BLaER1 treated with 17β-estradiol and CSF1 and Interleukin-3, amounts not matched to agents 10 nM and 100 nM (cell line): ENCODE results near the gene BABAM2.

Source experiments
- H3K27ac ChIP-seq, 11 experiments: shearing (Covaris generic); formaldehyde crosslinking; 2 replicates each; pipeline ENCODE4 v1.8.1; 2022
- H3K27me3 ChIP-seq, 11 experiments: shearing (Covaris generic); formaldehyde crosslinking; 2 replicates each; pipeline ENCODE4 v1.8.1; 2022
- H3K36me3 ChIP-seq, 11 experiments: shearing (Covaris generic); formaldehyde crosslinking; 2 replicates each; pipeline ENCODE4 v1.8.1; 2022
- H3K4me1 ChIP-seq, 10 experiments: shearing (Covaris generic); formaldehyde crosslinking; 2 replicates each; pipeline ENCODE4 v1.8.1; 2022
- H3K4me2 ChIP-seq, 11 experiments: shearing (Covaris generic); formaldehyde crosslinking; 2 replicates each; pipeline ENCODE4 v1.8.1; 2022
- H3K4me3 ChIP-seq, 10 experiments: shearing (Covaris generic); formaldehyde crosslinking; 2 replicates each; pipeline ENCODE4 v1.8.1; 2022
- H3K9ac ChIP-seq, 11 experiments: shearing (Covaris generic); formaldehyde crosslinking; 2 replicates each; pipeline ENCODE4 v1.8.1; 2022
- H3K9me3 ChIP-seq, 11 experiments: shearing (Covaris generic); formaldehyde crosslinking; replicated peaks in 1 of 11; 2 replicates each; pipeline ENCODE4 v1.8.1; 2022
- H4K20me1 ChIP-seq, 11 experiments: shearing (Covaris generic); formaldehyde crosslinking; 2 replicates each; pipeline ENCODE4 v1.8.1; 2022
- Cebpa-rat ChIP-seq, 11 experiments: shearing (Covaris generic); IDR thresholded peaks; 2 replicates each; pipeline ENCODE4 v1.8.1; 2022

BABAM2 gene

DNA sequence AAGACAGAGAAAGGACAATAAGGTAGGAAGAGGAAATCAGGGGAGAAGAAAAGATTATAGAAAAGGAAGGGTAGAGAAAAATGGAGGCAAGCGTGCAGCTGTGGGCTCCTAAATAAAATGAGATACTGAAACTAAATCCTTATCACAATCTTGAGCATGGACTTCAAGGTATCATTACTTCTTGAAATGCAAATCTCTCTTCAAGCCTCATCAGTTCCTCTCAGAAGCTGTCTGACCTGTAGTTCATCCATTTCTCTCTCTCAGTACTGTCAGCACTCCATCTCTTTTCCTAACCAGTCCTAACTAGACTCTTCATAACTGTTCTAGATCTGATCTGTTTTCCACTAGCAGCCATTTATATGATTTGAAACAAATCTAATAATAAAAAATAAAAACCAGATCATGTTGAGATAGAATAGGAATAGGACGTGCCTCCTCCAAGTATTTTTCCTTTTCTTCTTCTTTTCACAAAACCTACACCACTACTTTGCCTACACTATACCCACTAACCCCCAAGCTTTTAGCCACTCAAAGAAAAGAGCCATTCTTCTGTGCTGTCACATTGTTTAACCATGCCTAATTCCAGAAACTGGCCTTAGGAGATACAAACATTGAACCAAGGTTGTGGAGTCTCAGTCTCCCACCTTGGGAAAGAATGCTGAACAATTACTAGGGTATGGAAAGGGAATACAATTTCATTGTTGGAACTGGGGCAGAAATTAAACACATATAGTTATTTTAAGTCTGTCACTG, 21.1 kb downstream of the BABAM2 start:
- H3K36me3 ChIP-seq, result peaks cover 0 to 33% (median 11%) of the 10 kb centered on the region in 11 experiments; a peak in 13 of 22 replicates
- H3K9me3 ChIP-seq, result peaks cover 0 to 3% (median 0%) of the 10 kb centered on the region in 11 experiments; a peak in 2 of 22 replicates
- H3K4me2 ChIP-seq, result no peak overlapping the region
- H4K20me1 ChIP-seq, result no peaks in the 10 kb centered on the region
- no peak overlapping the region for H3K9ac ChIP-seq
- H3K27me3 ChIP-seq, result no peaks in the 10 kb centered on the region
- H3K4me1 ChIP-seq, result peaks cover 13 to 24% (median 15%) of the 10 kb centered on the region in 10 experiments; a peak in 18 of 20 replicates
- no peak overlapping the region for H3K4me3 ChIP-seq
- TF ChIP-seq Cebpa-rat (IDR thresholded peaks at IDR 0.05), result no peak
- no peak overlapping the region for H3K27ac ChIP-seq

DNA sequence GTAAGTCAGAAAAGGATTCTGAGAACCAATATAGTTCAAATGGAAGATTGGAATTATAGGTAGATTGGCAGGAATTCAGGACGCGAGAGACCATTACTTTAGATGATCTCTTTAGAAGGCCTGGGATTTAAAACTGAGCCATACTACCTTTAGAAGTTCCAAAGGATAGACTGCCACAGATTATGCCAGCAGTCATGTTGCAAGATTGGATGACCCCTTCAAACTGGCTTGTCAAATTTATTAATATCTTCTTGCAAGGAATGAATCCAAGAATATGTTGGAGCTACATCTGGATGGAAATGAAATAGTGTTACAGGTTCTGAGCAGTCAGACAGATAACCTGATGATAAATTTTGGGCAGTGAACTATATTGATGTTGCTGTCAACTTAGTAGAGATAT, 22.0 kb downstream of the BABAM2 start:
- no peak overlapping the region for H3K9ac ChIP-seq
- no peak for TF ChIP-seq Cebpa-rat (IDR thresholded peaks at IDR 0.05)
- H3K27ac ChIP-seq, result no peak overlapping the region
- peaks cover 13 to 24% (median 15%) of the 10 kb centered on the region in 10 experiments; a peak in 18 of 20 replicates for H3K4me1 ChIP-seq
- H3K36me3 ChIP-seq, result peaks cover 3 to 39% (median 13%) of the 10 kb centered on the region in 11 experiments; a peak in 13 of 22 replicates
- no peak overlapping the region for H3K4me3 ChIP-seq
- no peak overlapping the region for H3K4me2 ChIP-seq
- H3K9me3 ChIP-seq, result peaks cover 0 to 9% (median 5%) of the 10 kb centered on the region in 11 experiments; a peak in 5 of 22 replicates
- no peaks in the 10 kb centered on the region for H4K20me1 ChIP-seq
- H3K27me3 ChIP-seq, result no peaks in the 10 kb centered on the region

- Histone ChIP-seq H3K4me2 (peak overlapping the region in 2 of 11 experiments; percentile 6 to 55; a peak in 1 of 22 replicates), H3K27ac (no peak overlapping the region), H4K20me1 (no peaks in the 10 kb centered on the region), H3K27me3 (no peaks in the 10 kb centered on the region), H3K36me3 (peaks cover 0 to 26% (median 9%) of the 10 kb centered on the region in 11 experiments; a peak in 8 of 22 replicates), H3K9me3 (peaks cover 0 to 10% (median 5%) of the 10 kb centered on the region in 11 experiments; a peak in 5 of 22 replicates), H3K4me3 (no peak overlapping the region), H3K4me1 (peaks cover 13 to 24% (median 15%) of the 10 kb centered on the region in 10 experiments; a peak in 18 of 20 replicates), H3K9ac (no peak overlapping the region)
- TF ChIP-seq Cebpa-rat (IDR thresholded peaks at IDR 0.05), result no peak
Measured at GRCh38 chr2:27914041-27914804, 23.7 kb downstream of the BABAM2 start.

DNA sequence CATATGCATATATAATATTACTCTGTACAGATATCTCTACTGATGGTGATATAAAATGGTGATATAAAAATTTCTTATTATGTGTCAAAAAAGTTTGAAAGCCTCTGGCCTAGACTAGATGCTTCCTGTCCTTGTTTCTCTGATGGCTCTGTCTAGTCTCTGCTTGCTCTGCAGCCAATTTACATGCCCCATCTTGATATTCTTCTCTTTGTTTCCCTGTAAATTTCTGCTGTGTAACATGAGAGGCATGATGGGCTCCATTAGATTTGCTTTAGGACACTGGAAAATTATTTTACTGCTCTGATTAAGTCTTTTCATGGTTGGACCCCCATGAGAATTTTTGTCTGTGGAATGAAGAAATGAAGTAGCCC, 24.3 kb downstream of the BABAM2 start:
- no peaks in the 10 kb centered on the region for H4K20me1 ChIP-seq

DNA sequence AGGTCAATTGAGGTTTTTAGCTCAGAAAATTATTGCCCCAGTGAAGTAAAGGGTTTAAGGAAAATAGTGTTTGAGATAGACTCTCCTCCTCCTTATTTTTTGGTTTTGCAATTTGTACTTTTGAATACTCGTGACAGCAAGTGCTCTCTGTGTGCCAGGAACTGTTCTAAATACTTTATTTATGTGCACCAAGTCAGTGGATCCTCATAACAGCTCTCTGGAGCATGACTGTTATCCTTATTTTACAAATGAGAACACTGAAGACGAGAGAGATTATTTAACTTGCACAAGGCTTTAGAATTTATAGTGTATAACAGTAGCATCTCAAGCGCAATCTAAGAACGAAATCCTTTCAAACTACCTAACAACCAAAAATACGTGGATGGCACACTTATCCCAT, 24.7 kb downstream of the BABAM2 start:
- Histone ChIP-seq H3K9me3 (peaks cover 0 to 10% (median 5%) of the 10 kb centered on the region in 11 experiments; a peak in 5 of 22 replicates), H4K20me1 (no peaks in the 10 kb centered on the region), H3K36me3 (peaks cover 0 to 22% (median 9%) of the 10 kb centered on the region in 11 experiments; a peak in 7 of 22 replicates), H3K4me3 (no peak overlapping the region), H3K9ac (no peak overlapping the region), H3K4me1 (peaks cover 17 to 34% (median 19%) of the 10 kb centered on the region in 10 experiments; a peak in 19 of 20 replicates), H3K4me2 (peak overlapping the region in 9 of 11 experiments; percentile 29 to 55 (median 38); a peak in 12 of 22 replicates), H3K27ac (no peak overlapping the region), H3K27me3 (no peaks in the 10 kb centered on the region)
- no peak for TF ChIP-seq Cebpa-rat (IDR thresholded peaks at IDR 0.05)

More for the DNA sequence above, 24.3 kb downstream of the BABAM2 start:
- Histone ChIP-seq H3K4me3 (no peak overlapping the region), H3K9ac (no peak overlapping the region), H3K27me3 (no peaks in the 10 kb centered on the region), H3K4me1 (peaks cover 13 to 30% (median 16%) of the 10 kb centered on the region in 10 experiments; a peak in 18 of 20 replicates), H3K9me3 (peaks cover 0 to 10% (median 5%) of the 10 kb centered on the region in 11 experiments; a peak in 5 of 22 replicates), H3K4me2 (peak overlapping the region in 8 of 11 experiments; percentile 29 to 55 (median 38); a peak in 9 of 22 replicates), H3K36me3 (peaks cover 0 to 26% (median 9%) of the 10 kb centered on the region in 11 experiments; a peak in 8 of 22 replicates), H3K27ac (no peak overlapping the region)
- no peak for TF ChIP-seq Cebpa-rat (IDR thresholded peaks at IDR 0.05)

GRCh38 chr2:27915874-27916273, 25.3 kb downstream of the BABAM2 start:
- H3K4me3 ChIP-seq, result no peak overlapping the region
- H4K20me1 ChIP-seq, result no peaks in the 10 kb centered on the region
- H3K36me3 ChIP-seq, result peaks cover 0 to 16% (median 6%) of the 10 kb centered on the region in 11 experiments; a peak in 7 of 22 replicates
- H3K9me3 ChIP-seq, result peaks cover 0 to 10% (median 5%) of the 10 kb centered on the region in 11 experiments; a peak in 5 of 22 replicates
- no peaks in the 10 kb centered on the region for H3K27me3 ChIP-seq
- H3K4me1 ChIP-seq, result peaks cover 21 to 40% (median 26%) of the 10 kb centered on the region in 10 experiments; a peak in 19 of 20 replicates
- H3K9ac ChIP-seq, result no peak overlapping the region
- TF ChIP-seq Cebpa-rat (IDR thresholded peaks at IDR 0.05), result no peak
- peak overlapping the region in 10 of 11 experiments; percentile 7 to 55 (median 36); a peak in 15 of 22 replicates for H3K4me2 ChIP-seq
- H3K27ac ChIP-seq, result no peak overlapping the region

GRCh38 chr2:27916293-27916995, 25.9 kb downstream of the BABAM2 start:
- Histone ChIP-seq H3K4me2 (peak overlapping the region in 2 of 11 experiments; percentile 40 to 55; a peak in 4 of 22 replicates), H3K9ac (no peak overlapping the region), H3K27ac (no peak overlapping the region), H3K9me3 (peaks cover 0 to 10% (median 5%) of the 10 kb centered on the region in 11 experiments; a peak in 5 of 22 replicates), H3K4me1 (peaks cover 21 to 46% (median 28%) of the 10 kb centered on the region in 10 experiments; a peak in 19 of 20 replicates), H3K4me3 (no peak overlapping the region), H4K20me1 (no peaks in the 10 kb centered on the region), H3K27me3 (no peaks in the 10 kb centered on the region), H3K36me3 (peaks cover 0 to 16% (median 6%) of the 10 kb centered on the region in 11 experiments; a peak in 7 of 22 replicates)
- TF ChIP-seq Cebpa-rat (IDR thresholded peaks at IDR 0.05), result no peak
